GM19240 (cell line): Measurements from ENCODE around the gene FAM78A.
"Not testable (repeated sequence)": the region's sequence is repeated elsewhere in the genome, so short reads cannot be mapped to it uniquely, and the experiment has no call there.

Experiments
- DNase-seq: peaks from one replicate; pipeline ENCODE4 v3.0.0; 2011; ENCODE audit warnings: low spot score; ENCODE audit not compliant: insufficient read length

The FAM78A gene

DNA sequence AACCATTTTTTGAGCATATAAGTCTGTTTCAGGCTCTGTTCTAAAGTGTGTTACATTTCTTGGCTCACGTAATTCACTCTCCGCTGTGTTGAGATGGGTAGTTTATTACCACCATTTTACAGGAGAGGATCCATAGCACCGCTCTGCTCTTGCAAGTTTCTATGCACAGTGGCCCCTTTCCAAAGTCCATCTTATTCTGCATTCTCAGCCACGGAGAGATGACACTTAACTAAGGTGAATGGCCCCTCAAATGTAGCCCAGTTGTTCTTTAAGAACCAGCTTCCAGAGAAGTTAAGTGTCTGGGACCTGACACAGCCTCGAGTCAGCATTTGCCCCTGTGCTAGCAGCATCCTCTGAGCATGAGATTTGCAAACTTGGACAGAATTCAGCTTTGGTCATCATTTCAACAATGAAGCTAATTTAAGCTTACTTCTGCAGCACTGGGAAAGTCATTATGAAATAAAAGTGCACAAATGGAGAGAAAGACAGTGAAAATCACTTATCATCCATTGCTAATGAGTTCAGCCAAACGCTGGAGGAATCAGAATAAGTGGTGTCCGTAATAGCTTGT, 61.9 kb downstream of the FAM78A start:
- no peak for DNase-seq

DNA sequence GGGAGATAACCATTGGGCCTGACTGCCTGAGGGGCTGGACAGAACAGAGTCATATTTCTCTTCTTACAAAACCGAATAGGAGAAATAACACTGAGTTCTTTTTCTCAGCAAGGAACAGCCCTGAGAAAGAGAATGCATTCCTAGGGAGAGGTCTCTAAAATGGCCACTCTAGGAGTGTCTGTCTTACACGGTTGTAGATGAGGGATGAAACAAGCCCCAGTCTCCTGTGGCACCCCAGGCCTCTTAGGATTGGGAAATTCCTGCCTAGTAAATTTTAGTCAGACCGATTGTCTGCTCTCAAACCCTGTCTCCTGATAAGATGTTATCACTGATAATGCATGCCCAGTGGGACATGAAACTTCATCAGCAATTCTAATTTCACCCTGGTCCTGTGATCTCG, 64.4 kb downstream of the FAM78A start:
- not testable (repeated sequence) for DNase-seq
